Bronchial epithelial cell (primary cell): ENCODE data around the gene DUSP16. TPM values are rescaled to one million over a fixed set of nuclear protein-coding genes. Genes with fewer than 3 reads are reported as not detected.

Experiments
- DNase-seq: peaks from one replicate; pipeline ENCODE4 v3.0.0-alpha.2; 2010; ENCODE audit warnings: low read depth
- FAIRE-seq: peaks from 2 replicates; lab custom pipeline; 2011; peaks lifted over from hg19 to GRCh38; lab: Jason Lieb, UNC
- H3K27me3 ChIP-seq: 2 replicates; pipeline ENCODE4 v1.5.1; 2011; ENCODE audit warnings: low read length; ENCODE audit not compliant: control insufficient read depth, insufficient read depth
- H3K36me3 ChIP-seq: 2 replicates; pipeline ENCODE4 v1.5.1; 2011; ENCODE audit warnings: low read length; ENCODE audit not compliant: control insufficient read depth, insufficient read depth
- H3K4me3 ChIP-seq: 2 replicates; pipeline ENCODE4 v1.5.1; 2011; ENCODE audit warnings: mild to moderate bottlenecking, low read depth, low read length, control low read depth
- CTCF ChIP-seq: IDR thresholded peaks from 2 replicates; pipeline ENCODE4 v1.5.1; 2011; ENCODE audit warnings: mild to moderate bottlenecking, moderate library complexity, low read length, control low read depth, inconsistent platforms; ENCODE audit not compliant: insufficient read depth, severe bottlenecking
- total RNA-seq: library from RNA; depleted of rRNA; stranded (reverse); fragments of >200 nt; gene quantifications from 2 replicates; pipeline ENCODE4 v1.2.1, GENCODE V29; 2014

DUSP16 gene
- total RNA-seq, 1 donor from 2014 or later = 14.2 TPM

- FAIRE-seq (no peak), DNase-seq (no peak)
- peak; percentile 9 for TF ChIP-seq CTCF
- Histone ChIP-seq H3K36me3 (no peaks in the 10 kb centered on the region), H3K4me3 (no peak overlapping the region), H3K27me3 (no peaks in the 10 kb centered on the region)
These were observed 45.9 kb upstream of the DUSP16 start for GRCh38 chr12:12608557-12608957.

GRCh38 chr12:12606781-12607589 is 44.3 kb upstream of the DUSP16 start:
- no peaks in the 10 kb centered on the region for H3K36me3 ChIP-seq
- no peak overlapping the region for H3K4me3 ChIP-seq
- H3K27me3 ChIP-seq = no peaks in the 10 kb centered on the region
- no peak for TF ChIP-seq CTCF
- DNase-seq (peak; percentile 85), FAIRE-seq (no peak)

- Histone ChIP-seq H3K4me3 (no peak overlapping the region), H3K36me3 (no peaks in the 10 kb centered on the region), H3K27me3 (no peaks in the 10 kb centered on the region)
- no peak for TF ChIP-seq CTCF
- peak; percentile 75 for DNase-seq
- FAIRE-seq = no peak
These were observed 42.1 kb upstream of the DUSP16 start for GRCh38 chr12:12604740-12605139.

GRCh38 chr12:12600659-12601058 is 38.0 kb upstream of the DUSP16 start:
- no peak for DNase-seq
- H3K36me3 ChIP-seq = no peaks in the 10 kb centered on the region
- TF ChIP-seq CTCF = no peak
- FAIRE-seq = no peak
- no peak overlapping the region for H3K4me3 ChIP-seq
- H3K27me3 ChIP-seq = no peaks in the 10 kb centered on the region

- no peaks in the 10 kb centered on the region for H3K36me3 ChIP-seq
- no peak for TF ChIP-seq CTCF
- FAIRE-seq = no peak
- no peak overlapping the region for H3K4me3 ChIP-seq
- no peak for DNase-seq
- H3K27me3 ChIP-seq = no peaks in the 10 kb centered on the region
These were observed 37.3 kb upstream of the DUSP16 start for GRCh38 chr12:12599750-12600643.
